GM19099 (cell line): ENCODE measurements around the gene PODNL1.

ENCODE experiments used
- POLR2A ChIP-seq: IDR thresholded peaks from 3 replicates; pipeline ENCODE4 v1.6.1; 2011; ENCODE audit warnings: low read depth; ENCODE audit not compliant: insufficient read length; ENCODE audit errors: extremely low read depth

The PODNL1 gene, protein sequence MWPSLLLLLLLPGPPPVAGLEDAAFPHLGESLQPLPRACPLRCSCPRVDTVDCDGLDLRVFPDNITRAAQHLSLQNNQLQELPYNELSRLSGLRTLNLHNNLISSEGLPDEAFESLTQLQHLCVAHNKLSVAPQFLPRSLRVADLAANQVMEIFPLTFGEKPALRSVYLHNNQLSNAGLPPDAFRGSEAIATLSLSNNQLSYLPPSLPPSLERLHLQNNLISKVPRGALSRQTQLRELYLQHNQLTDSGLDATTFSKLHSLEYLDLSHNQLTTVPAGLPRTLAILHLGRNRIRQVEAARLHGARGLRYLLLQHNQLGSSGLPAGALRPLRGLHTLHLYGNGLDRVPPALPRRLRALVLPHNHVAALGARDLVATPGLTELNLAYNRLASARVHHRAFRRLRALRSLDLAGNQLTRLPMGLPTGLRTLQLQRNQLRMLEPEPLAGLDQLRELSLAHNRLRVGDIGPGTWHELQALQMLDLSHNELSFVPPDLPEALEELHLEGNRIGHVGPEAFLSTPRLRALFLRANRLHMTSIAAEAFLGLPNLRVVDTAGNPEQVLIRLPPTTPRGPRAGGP

DNA sequence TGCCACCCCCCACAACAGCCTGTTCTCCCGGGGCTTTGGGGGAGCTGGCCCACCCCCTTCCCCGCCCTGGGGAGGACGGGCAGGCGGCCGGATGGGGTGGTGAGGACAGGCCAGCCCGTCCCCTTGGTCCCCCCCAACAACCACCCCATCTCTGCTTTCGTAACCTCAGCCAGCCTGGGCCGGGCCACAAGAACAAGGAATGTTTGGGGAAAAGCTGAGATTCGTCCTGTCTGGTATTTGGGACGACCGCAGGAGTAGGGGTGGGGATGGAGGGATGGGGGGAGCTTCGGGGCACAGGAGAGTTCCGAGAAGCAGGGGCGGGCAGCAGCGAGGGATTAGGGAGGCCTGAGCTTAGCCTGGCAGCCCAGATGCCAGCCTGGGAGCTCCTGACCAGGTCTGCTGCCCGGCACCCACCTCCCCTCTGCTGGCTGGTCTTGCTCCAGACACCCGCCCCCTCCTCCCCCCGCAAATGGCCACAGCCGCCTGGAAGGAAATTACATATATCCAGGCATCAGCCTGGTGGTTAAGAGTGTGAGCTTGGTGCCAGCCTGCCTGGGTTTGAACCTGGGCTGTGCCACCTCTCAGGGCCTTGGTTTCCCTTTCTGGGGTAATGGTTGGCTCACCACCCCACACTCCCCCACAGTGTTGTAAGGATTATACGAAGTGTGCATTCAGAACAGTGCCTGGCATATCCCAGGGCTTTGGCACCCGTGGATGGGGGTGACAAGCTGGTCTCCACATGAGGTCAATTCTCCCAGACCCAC, at the start of gene PODNL1:
TSS of gene PODNL1 (minus strand) at position 117 of the 764 bp plus-strand sequence. CDS start 236 bp downstream, outside the sequence.
- no peak for TF ChIP-seq POLR2A

DNA sequence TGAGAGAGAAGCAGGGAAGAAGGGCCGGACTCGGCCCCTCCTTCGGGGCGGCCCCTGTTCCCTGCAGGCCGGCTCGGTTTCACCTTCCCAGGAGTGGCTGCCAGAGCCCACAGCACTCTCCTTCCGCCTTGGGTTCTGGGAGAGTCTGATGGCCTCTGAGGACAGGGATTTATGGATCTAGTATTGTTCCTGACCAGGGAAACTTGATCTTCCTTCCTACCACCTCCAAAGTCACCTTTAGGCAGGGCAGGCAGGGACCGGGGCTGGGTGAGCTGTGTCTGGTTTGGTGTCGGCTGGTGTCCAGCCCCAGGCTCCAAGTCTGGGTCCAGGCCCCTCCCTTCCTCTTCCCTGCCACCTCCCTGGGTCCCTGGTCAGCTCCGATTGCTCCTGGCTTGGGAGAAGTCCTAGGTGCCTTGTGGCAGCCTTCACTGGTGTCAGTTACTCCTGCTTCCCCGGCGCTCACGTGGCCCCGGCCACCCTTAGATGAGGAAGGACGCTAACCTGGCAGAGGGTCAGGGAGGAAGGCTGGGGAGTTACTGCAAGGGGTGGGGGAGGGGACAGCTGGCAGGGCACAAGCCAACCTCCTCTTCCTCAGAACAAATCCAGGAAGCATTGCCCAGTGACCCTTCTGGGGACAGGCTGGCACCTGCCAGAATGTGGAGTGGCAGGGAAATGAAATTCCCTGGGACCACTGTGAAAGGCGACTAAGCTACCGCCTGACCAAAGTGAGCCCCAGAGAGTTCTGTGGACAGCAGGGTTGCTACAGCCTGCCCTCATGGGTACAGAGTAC, 49.1 kb upstream of the PODNL1 start:
- TF ChIP-seq POLR2A: no peak

DNA sequence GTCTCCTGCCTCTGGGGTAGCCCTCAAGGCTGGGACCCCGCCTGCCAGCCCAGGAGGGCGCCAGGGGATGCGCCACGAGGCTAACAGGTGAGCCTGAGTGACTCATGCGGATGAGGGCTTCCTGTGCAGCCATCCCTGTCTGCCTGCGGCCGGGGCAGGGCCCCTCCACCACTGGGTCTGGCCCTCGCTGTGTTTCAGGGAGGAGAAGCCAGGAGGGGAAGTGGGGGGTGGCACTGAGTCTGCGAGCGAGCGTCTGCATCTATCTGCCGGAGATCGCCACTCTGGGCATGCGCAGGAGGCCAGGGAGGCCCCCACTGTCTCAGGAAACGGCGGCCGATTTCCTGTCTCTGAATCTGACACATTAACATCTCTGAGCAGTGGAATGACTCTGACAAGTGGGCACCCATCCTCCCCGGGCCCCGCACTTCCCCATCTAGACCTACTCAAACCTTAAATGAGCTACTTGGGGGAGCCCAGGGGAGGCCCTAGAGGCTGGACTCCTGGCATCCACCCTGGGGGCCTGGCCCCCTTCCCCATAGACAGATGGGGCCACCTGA, 48.2 kb upstream of the PODNL1 start:
- peak; percentile 53 for TF ChIP-seq POLR2A

DNA sequence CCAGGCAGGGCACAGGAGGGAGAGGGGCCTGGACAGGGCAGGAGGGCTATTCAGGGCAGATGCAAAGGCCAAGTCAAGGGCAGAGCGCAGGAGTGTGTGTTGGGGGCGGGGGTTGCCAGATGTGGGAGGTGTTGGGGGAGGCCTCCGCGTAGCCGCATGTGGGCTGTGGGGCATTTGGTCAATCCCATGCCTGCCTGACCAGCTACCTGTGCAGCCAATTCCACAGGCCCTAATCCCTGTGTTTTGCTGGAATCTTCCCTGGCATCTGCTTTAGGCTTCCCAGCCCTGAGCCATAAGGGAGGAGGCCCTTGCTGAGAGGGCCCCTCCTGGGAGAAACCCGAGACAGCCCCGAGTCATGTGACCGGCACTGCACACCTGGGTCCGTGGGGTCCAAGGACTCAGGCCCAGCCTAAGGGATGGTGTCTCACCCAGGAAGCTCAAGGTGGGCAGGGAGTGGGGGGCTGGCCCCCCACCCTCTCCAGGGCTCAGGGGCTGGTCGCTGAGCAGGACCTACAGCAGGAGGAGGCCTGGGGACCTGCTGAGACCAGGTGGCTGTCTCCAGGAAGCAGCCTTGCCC, 47.6 kb upstream of the PODNL1 start:
- no peak for TF ChIP-seq POLR2A

DNA sequence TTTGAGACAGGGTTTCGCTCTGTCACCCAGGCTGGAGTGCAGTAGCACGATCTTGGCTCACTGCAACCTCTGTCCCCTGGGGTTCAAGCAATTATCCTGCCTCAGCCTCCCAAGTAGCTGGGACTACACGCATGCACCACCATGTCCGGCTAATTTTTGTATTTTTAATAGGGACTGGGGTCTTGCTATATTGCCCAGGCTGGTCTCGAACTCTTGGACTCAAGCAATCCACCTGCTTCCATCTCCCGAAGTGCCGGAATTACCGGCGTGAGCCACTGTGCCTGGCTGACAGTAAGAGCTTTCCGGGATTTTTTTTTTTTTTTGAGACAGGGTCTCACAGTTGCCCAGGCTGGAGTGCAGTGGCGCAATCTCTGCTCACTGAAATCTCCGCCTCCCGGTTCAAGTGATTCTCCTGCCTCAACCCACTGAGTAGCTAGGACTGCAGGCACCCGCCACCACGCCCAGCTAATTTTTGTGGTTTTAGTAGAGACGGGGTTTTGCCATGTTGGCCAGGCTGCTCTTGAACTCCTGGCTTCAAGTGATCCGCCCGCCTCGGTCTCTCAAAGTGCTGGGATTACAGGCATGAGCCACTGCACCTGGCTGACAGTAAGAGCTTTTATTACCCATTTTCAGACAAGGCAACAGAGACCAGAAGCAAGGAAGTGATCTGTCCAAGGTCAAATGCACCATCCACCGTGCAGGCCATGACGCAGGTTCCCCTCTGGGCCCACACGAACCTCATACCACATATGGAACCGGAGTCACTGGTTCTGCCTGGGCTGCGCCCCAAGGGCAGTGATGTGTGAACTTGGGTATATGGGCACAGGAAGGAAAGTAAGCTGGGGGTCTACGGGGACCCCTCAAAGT, 46.9 kb upstream of the PODNL1 start:
- no peak for TF ChIP-seq POLR2A

DNA sequence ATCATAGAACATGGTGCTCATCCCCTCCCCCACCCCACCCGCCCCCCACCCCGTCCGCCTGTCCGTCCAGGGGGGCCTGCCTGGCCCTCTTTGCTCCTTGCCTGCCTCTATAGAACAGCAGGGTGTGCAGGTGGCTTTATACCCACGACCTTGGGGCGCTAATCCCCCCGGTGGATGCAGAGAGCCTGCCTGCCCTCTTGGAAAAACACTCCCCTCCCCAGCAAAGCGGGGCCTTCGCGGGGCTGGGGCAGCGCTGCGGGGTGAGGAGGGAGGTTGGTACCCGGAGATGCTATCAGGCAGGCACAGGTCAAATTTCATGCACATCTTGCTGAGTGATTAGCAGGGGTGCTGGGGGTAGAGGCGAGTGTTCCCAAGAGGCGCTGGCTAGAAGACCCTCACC, 46.0 kb upstream of the PODNL1 start:
- TF ChIP-seq POLR2A: no peak

DNA sequence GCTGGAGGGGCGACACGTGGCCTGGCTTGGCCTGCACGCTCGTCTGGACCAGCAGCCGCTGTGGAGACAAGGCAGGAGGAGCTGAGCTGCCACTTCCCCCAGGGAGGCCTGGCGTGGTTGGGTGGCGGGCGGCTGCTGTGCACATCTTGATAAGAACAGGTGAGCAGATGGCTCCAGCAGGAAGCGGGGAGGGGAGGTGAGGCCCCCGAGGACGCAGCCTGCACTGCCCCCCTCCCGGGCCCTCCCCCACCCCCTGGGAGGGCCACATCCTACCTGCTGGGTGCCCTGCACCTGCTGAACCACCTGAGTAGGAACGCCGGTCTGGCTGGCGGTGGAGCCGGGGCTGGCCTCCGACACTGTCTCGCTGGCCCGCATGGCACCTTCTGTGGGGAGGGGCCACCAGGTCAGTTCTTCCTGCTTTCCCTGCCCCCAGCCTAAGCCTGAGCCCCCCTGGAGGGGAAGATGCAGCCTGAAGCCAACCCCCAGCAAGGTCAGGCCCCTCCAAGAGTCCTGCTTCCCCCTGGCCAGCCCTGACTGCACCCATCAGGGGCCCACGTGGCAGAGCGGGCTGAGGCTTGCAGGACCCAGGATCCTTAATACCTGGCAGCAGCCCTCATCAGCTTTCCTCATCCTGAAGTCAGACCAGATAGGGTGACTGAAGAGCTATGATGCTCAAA, 45.1 kb upstream of the PODNL1 start:
- no peak for TF ChIP-seq POLR2A

DNA sequence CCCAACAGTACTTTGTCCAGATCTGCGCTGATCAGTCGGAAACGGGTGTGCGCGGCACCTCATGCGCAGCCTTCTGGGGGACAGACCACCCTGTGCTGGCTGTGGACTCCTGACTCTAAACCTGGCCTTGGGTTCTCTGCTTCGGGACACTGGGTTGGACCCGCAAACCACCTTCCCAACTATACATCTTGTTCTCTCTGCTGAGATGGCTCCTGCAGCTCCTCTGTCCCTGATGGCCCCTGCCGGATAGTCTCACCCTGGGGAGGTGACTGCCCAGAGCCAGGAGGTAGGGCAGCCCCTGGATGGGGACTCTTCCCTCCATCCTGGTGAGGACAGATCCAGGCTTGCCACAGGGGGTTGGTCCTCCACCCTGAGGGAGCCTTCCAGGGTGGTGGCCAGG, 44.6 kb upstream of the PODNL1 start:
- no peak for TF ChIP-seq POLR2A

DNA sequence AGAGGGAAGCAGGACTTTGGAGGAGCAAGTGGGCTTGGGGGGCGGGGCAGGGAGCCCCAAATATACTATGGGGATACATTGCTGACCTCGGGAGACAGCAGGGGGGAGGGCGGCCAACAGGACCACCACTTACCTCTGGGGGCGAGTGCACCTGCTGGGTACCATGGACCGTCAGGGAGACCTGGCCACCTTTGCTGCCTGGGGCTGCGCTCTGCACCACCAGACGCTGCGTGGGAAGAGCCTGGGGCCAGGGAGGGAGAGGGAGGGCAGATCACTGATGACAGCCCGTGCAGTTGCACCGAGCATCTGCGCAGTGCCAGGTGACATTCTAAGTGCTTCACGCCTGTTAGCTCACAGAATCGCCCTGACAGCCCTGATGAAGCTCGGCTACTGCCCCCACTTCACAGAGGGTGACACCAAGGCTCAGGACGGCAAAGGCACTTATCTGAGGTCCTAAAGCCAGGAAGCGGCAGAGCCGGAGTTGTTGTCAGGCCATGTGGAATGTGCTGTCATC, 43.8 kb upstream of the PODNL1 start:
- TF ChIP-seq POLR2A: no peak

DNA sequence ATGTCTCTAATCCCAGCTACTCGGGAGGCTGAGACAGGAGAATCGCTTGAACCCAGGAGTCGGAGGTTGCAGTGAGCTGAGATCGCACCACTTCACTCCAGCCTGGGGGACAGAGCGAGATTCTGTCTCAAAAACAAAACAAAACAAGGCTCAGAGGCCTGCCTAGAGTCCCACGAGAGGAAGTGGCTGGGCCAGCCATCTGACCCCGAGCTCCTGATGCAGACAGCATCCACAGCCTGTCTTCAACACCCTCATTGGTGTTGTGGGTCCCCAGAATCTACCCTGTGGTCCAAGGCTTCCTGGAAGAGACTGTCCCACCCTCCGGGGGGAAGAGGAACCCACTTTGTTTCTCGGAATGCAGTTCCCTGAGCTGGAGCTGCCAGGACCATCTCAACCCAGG, 43.2 kb upstream of the PODNL1 start:
- no peak for TF ChIP-seq POLR2A

DNA sequence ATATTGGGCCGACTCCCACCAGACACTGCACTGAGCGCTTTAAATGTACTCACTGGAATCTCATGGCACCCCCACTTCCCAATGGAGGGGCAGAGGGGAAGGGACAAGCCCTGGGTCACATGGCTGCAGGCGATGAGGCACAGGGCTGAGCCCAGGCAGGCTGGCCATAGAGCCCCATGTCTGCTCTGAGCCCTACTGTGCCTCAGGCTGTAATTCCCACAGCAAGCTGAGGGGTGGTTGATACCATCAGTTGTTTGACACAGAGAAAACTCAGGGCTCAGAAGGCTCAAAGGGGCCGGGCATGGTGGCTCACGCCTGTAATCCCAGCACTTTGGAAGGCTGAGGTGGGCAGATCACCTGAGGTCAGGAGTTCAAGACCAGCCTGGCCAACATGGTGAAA, 42.8 kb upstream of the PODNL1 start:
- no peak for TF ChIP-seq POLR2A

DNA sequence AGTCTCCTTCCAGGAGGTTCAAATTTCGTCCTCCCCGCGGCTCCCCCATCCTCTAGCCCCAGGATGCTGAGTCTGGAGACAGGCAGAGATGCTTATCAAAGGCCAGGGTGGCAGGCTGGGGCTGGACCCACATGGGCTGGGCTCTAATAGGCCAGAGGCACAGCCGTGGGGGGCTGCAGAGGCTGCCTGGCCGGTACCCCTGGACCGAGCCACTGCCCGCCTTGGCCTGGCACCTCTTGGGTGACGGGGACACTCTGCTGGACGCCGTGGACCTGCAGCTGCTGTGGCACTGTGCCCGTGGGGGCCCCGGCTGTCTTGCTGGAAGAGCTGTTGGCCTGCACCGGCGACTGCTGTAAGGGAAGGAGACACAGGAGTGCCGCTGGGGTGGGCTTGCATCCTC, 42.1 kb upstream of the PODNL1 start:
- no peak for TF ChIP-seq POLR2A

DNA sequence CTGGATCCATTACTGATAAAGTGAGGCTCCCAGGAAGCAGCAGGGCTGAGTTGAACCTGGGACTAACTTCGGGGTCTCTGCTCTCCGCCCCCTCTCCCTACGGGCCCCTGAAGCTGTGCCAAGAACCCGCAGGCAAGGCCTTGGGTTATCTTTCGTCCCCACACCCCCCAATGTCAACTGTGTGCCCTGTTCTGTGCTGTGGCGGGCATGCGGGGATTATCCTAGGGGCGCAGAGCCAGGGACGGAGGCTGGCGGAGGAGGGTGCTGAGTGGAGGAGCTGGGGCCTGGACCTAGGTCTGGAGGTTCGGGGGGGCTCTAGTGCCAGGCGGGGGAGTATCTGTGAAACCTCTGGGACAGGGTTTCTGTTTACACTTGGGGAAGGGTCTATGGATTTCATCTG, 41.5 kb upstream of the PODNL1 start:
- TF ChIP-seq POLR2A: no peak

DNA sequence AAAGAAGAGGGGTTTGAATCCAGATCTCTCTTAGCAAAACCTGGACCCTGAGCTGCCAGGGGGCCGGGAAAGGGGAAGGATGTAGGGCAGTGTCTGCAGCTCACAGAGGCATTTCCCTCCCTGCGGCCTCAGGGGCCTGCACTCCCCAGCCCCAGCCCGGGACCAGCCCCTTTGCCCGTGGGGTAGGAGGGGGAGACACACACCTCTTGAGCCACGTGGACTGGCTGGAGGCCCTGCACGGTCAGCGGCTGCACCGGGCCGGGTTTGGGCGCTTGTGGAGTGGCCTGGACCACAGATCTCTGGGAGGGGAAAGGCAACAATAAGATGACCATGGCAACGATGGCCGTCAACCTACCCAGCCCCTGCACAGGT, 41.0 kb upstream of the PODNL1 start:
- TF ChIP-seq POLR2A: no peak
